GM21723 (cell line): Measurements from ENCODE around the gene SP1.
"Not testable (repeated sequence)": the region's sequence is repeated elsewhere in the genome, so short reads cannot be mapped to it uniquely, and the experiment has no call there.

ENCODE experiments used
- ATAC-seq: cut with Tn5 transposase; IDR thresholded peaks from one replicate; pipeline ENCODE4 v1.9.1; 2021; ENCODE audit warnings: mild to moderate bottlenecking, moderate library complexity; ENCODE audit not compliant: unreplicated experiment

The SP1 gene

DNA sequence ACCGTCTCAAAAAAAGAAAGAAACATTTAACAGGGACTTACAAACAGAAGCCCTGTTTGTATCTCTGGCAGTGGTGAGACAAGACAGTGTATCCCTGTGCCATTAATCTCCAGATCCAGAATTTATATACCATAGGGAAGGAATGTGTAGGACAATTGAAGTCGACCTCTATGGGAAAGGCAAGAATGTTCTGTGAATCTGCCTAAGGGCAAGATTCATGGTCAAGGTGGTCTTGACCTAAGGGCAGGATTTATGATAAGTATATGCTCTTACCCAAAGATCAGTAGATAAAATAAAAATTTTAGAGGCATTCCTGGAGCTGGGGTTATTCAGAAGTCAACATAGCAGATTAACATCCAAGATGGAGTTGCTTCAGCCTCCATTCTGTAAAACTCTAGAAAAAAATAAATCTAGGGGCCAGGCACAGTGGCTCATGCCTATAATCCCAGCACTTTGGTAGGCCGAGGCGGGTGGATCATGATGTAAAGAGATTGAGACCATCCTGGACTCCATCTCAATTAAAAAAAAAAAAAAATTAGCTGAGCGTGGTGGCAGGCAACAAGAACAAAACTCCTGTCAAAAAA, 21.0 kb upstream of the SP1 start:
- no peak for ATAC-seq

DNA sequence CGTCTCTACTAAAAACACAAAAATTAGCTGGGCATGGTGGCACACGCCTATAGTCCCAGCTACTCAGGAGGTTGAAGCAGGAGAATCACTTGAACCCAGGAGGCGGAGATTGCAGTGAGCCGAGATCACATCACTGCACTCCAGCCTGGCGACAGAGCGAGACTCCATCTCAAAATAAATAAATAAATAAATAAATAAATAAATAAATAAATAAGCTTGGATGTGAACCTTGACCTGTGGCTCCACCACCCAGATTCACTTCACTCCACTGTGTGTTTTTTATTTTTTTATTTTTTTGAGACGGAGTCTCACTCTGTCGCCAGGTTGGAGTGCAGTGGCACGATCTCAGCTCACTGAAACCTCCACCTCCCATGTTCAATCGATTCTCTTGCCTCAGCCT, 18.3 kb upstream of the SP1 start:
- not testable (repeated sequence) for ATAC-seq

DNA sequence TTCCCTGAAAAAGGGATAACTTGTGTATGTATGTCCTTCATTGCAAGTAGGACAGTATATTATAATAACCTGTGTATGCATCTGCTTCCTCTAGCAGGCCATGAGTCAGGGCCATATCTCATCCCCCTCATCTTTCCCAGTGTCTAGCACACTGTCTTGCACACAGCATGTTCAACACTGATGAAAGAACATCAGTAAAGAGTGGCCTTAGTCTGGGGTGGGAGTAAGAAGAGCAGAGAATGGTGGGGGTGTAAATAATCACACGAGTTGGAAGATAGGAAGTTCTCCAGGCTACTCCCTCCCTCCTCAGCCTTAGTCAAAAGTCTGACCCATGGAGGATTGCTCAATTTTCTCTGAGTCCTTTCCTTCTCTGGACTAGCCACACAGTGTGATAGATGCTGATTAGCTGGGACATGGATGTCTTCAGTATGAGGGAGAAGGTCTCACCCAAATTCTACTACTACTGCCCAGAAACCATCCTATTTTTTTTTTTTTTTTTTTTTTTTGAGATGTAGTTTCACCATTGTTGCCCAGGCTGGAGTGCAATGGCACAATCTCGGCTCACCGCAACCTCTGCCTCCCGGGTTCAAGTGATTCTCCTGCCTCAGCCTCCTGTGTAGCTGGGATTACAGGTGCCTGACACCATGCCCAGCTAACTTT, 14.6 kb upstream of the SP1 start:
- ATAC-seq, result no peak

DNA sequence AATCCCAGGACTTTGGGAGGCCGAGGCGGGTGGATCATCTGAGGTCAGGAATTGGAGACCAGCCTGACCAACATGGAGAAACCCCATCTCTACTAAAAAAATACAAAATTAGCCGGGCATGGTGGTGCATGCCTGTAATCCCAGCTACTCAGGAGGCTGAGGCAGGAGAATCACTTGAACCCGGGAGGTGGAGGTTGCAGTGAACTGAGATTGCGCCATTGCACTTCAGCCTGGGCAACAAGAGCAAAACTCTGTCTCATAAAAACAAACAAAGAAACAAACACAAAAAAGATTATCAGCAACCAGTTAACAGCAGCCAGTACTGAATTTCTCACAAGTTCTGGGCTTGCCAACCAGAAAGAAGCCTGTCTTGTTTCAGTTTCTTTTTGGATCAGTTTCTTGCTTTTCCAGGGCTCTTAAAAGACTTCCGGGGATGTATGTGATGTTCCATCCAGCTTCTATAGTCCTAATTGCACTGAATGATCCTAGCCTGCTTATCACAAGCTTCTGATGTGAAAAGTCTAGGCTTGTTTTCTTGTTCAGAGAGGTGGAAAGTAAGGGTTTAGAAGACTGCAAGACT, 6.3 kb upstream of the SP1 start:
- ATAC-seq, result not testable (repeated sequence)

DNA sequence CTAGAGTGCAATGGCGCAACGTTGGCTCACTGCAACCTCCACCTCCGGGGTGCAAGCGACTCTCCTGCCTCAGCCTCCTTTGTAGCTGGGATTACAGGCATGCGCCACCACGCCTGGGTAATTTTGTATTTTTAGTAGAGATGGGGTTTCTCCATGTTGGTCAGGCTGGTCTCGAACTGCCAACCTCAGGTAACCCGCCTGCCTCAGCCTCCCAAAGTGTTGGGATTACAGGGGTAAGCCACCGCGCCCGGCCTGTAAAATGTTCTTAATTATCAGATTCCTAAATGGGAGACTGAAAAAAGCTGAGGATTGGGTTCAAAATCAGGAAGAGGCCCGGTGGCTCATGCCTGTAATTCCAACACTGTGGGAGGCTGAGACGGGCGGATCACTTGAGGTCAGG, 5.7 kb upstream of the SP1 start:
- ATAC-seq, result not testable (repeated sequence)

DNA sequence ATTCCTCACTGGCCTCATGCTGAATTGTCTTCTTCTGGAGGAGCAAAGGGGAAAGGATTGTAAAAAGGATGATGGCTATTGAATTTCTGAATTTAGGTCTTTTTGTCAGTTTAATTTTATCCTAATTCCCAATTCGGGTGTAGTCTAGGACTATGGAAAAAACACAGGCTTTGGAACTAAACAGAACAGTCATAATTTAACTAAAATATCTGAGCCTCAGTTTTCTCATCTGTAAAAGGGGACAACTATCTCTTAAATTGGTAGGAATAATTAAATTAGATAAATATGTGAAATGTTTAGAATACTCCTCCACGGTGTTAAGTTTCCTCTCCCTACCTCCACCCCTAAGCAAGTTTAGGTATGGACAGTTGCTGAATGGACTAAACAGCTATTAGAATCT, 3.2 kb upstream of the SP1 start:
- no peak for ATAC-seq

DNA sequence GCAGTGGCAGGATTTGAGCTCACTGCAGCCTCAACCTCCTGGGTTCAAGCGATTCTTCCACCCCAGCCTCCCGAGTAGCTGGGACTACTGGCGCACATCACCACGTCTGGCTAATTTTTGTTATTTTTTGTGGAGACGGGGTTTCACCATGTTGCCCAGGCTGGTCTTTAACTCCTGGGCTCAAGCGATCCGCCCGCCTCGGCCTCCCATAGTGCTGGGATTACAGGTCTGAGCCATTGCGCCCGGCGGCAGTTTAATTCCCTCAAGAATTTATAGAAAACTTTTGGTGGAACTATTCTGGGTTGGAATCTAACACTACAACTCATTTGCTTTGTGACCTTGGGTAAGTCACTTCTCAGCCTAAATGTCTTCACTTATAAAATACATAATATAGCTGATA, 1.8 kb upstream of the SP1 start:
- ATAC-seq, result no peak

DNA sequence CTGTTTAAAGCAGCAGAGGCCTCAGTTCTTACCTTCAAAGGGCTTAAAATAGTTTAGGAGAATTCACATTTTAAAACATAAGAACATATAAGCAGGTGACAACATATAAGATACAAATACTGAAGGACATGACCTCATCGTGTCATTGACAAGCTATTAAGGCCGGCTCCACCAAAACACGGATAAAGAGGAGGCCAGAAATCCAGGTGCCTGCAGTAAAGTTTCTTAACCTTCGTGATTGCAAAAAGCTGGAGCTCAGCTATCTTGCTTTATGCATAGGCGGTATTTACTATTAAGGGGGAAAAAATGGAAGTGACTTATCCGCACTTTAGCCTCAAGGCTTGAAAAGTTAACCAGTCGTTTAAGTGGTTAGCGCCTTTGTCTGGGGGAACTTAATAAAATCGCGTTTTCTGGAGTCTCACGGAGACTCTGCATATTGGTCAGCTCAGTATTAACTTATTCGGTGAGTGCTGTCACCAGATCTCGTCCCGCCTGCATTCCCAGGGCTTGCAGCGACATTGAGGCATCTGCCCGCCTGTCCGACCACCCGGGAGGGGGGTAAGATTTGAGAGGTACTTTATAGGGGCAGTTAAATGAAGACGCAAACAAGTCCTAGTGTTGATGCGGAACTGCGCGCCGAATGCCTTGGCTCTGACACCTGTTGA, 1.1 kb upstream of the SP1 start:
- ATAC-seq, result no peak

DNA sequence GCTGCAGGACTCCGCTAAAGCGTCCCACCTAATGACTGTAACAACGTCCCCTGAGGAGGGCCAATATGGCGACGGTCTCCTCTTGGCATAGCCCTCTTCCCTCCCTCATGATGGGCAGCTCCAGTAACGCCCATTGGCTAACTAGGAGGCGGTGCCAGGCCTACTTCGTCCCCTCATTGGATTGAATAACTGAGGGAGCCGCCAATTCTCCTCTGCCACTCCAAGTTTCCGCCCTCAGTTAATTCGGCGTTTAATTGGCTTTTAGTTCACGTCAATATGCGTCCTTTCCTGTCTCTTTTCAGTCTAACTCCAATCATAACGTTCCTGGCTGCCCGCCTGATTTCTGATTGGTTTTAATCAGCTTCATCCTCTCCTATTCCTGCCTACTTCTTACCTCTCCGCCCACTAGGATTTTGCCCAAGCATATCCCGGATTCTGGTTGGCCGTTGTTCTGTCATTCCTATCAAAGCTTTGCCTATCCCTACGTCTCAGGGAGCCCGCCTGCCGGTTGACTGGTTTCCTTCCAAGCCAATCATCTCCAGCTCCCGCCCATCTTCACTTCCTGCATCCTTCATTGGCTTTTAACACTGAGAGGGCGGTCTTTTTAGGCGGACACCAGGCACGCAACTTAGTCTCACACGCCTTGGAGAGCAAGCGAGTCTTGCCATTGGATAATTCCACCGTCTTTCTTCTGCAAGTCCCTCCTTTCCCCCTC, 430 bp upstream of the SP1 start:
- peak; percentile 70 for ATAC-seq

DNA sequence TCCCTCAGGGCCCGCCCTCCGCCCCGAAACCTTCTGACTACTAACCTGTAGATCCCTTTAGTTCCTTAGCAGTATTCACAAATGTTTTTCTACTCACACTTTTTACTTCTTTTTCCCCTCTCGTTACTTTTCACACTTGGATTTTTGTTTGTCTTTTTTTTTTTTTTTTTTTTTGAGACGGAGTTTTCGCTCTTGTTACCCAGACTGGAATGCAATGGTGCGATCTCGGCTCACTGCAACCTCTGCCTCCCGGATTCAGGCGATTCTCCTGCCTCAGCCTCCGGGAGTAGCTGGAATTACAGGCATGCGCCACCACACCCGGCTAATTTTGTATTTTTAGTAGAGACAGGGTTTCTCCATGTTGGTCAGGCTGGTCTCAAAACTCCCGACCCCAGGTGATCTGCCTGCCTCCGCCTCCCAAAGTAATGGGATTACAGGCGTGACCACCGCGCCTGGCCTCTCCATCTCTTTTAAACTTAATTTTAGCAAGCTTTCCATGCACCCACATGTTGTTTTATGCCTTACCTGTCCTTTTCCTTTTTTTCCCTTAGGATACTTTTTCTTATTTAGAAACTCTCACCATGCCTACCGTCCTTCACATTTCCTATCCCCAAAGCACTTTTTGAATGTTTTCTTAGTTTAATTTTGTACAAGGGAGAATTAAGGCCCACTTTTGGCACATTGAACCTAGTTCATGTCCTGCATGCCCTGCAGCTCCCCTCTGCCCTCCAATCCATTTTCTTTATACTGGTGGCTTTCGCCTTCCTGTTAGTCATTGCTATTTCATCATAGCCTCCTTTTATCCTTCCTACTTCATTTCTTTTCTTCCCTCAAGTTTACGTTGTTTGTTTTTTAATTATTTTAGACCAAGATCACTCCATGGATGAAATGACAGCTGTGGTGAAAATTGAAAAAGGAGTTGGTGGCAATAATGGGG, 1.1 kb downstream of the SP1 start:
- no peak for ATAC-seq

DNA sequence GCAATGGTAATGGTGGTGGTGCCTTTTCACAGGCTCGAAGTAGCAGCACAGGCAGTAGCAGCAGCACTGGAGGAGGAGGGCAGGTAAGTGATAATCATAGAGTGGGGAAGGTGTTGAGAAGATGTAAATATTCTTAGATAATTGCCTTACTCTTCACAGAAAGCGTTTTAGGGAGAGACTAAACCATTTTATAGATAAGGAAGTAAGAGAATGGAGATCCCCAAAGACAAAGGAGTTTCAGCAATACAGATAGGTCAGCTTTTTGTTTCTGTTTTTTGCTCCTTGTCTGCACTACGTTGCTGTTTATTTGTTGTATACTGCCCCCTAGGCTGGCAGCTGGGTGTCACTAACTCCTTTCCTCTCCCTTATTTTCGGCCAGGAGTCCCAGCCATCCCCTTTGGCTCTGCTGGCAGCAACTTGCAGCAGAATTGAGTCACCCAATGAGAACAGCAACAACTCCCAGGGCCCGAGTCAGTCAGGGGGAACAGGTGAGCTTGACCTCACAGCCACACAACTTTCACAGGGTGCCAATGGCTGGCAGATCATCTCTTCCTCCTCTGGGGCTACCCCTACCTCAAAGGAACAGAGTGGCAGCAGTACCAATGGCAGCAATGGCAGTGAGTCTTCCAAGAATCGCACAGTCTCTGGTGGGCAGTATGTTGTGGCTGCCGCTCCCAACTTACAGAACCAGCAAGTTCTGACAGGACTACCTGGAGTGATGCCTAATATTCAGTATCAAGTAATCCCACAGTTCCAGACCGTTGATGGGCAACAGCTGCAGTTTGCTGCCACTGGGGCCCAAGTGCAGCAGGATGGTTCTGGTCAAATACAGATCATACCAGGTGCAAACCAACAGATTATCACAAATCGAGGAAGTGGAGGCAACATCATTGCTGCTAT, 2.0 kb downstream of the SP1 start:
- ATAC-seq, result no peak

DNA sequence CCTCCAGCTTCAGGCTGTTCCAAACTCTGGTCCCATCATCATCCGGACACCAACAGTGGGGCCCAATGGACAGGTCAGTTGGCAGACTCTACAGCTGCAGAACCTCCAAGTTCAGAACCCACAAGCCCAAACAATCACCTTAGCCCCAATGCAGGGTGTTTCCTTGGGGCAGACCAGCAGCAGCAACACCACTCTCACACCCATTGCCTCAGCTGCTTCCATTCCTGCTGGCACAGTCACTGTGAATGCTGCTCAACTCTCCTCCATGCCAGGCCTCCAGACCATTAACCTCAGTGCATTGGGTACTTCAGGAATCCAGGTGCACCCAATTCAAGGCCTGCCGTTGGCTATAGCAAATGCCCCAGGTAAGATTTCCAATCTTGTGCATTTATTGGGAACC, 3.3 kb downstream of the SP1 start:
- ATAC-seq, result no peak

DNA sequence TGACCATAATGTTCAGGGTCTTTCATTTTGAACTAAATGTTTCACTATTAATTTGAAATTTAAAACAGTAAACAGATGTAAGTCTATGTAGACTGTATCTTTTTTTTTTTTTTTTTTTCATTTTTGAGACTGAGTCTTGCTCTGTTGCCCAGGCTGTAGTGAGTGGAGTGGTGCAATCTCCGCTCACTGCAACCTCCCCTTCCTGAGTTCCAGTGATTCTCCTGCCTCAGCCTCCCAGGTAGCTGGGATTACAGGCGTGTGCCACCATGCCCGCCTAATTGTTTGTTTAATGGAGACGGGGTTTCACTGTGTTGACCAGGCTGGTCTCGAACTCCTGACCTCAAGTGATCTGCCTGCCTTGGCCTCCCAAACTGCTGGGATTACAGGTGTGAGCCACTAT, 6.4 kb downstream of the SP1 start:
- ATAC-seq, result not testable (repeated sequence)

DNA sequence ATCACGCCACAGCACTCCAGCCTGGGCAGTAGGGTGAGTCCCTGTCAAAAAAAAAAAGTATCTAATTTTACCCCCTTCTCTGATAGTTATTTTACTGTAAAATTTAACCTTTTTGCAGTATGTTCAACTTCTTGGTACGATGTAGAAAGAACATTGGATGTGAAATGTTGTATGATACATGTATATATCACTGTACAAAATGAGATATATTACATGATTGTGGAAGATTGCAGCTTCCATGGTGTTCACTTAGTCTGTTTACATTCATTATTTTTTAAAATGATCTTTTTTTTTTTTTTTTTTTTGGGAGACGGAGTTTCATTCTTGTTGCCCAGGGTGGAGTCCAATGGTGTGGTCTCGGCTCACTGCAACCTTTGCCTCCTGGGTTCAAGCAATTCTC, 9.0 kb downstream of the SP1 start:
- ATAC-seq, result no peak

DNA sequence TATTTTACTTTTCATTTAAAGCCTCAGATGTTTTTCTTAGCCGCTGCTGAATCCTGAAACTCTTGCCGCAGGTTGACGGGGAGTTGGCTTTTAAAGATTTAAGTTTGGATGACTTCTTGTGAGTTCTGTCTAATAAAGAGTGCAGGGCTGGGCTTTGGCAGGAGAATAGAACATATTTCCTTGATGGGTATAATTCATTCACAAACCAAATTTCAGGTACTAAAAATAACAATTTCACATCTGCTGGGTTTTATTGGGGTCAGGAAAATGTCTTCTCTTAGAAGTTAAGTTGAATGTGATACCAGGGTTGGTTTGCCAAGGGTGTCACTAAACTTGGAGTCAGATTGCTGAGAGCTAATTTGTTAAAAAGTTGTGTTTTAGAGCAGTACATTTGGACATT, 9.7 kb downstream of the SP1 start:
- ATAC-seq, result no peak

DNA sequence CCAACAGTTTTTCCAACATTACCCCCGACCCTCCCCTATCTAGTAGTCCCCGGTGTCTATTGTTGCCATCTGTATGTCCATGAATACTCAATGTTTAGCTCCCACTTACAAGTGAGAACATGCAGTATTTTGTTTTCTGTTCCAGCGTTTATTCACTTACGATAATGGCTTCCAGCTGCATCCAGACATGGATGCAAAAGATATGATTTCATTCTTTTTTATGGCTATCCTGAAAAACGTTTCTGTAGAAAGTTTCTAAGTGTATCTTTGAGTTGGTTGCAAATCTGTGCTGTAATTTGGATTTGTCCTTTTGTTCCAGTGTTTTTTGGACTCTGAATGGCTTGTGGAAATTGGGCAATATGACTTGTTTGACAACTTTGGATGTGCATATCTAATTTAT, 11.7 kb downstream of the SP1 start:
- no peak for ATAC-seq

DNA sequence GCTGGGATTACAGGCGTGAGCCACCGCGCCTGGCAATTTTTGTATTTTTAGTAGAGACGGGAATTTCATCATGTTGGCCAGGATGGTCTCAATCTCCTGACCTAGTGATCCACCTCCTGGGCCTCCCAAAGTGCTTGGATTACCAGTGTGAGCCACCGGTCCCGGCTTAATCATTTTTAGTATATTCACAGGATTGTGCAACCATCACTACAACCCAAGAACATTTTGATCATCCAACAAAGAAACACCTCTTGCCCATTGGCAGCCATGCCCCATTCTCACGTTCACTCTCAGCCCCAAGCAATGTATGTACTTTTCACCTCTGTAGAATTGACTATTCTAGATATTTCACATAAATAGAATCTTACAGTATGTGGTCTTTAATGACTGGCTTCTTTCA, 19.9 kb downstream of the SP1 start:
- ATAC-seq, result no peak

DNA sequence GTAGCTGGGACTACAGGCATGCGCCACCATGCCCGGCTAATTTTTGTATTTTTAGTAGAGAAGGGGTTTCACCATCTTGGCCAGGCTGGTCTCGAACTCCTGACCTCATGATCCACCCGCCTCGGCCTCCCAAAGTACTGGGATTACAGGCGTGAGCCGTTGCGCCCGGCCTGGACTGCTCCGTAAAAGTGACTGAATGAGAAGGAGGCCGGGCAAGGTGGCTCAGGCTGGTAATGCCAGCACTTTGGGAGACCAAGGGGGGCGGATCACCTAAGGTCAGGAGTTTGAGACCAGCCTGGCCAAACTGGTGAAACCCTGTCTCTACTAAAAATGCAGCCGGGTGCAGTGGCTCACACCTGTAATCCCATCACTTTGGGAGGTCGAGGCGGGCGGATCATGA, 22.4 kb downstream of the SP1 start:
- ATAC-seq, result not testable (repeated sequence)

DNA sequence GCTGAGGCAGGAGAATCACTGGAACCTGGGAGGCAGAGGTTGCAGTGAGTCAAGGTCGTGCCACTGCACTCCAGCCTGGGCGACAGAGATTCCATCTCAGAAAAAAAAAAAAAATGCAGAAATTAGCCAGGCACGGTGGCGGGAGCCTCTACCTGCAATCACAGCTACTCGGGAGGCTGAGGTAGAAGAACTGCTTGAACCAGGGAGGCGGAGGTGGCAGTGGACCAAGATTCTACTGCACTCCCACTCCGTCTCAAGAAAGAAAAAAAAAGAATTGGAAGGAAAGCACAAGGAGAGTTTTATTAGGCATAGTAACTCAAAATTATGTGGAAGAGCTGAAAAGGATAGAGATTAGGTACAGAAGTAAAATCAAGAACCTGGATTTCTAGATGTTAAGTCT, 22.9 kb downstream of the SP1 start:
- no peak for ATAC-seq
